ENCODE results near the gene WDR12. TPM values are rescaled to one million over a fixed set of nuclear protein-coding genes. Genes with fewer than 3 reads are reported as not detected.

Gene WDR12
- total and polyA plus RNA-seq, 7 donors, result 3.3 to 23.0 (median 16.4) TPM

GRCh38 chr2:202885190-202885589 is 26.3 kb downstream of the WDR12 start:
- WGBS, 2 donors, result 95 to 97% methylated on average over 7 of the region's 7 CpGs

GRCh38 chr2:202883987-202884675 is 27.3 kb downstream of the WDR12 start:
- no peaks in the 10 kb centered on the region for H3K4me1 ChIP-seq
- H3K27me3 ChIP-seq, result no peaks in the 10 kb centered on the region
- no peak for DNase-seq
- intact Hi-C loops (cut with DNase I), result no loop called here
- WGBS, 2 donors, result 80 to 89% methylated on average over 5 of the region's 5 CpGs
- H3K9me3 ChIP-seq, result no peaks in the 10 kb centered on the region
- H3K27ac ChIP-seq, result no peak overlapping the region
- no peak overlapping the region for H3K4me3 ChIP-seq
- TF ChIP-seq EP300 (IDR thresholded peaks at IDR 0.05), result no peak
- TF ChIP-seq POLR2AphosphoS5 (IDR thresholded peaks at IDR 0.05), result no peak
- TF ChIP-seq CTCF (IDR thresholded peaks at IDR 0.05), result no peak
- no peak for TF ChIP-seq POLR2A (IDR thresholded peaks at IDR 0.05)
- H3K36me3 ChIP-seq, result peaks cover 0 to 62% (median 9%) of the 10 kb centered on the region in 4 donors

More at GRCh38 chr2:202885190-202885589, 26.3 kb downstream of the WDR12 start:
- intact Hi-C loops (cut with DNase I), result no loop called here
- DNase-seq, result no peak
- TF ChIP-seq CTCF (IDR thresholded peaks at IDR 0.05) (no peak), POLR2A (IDR thresholded peaks at IDR 0.05) (no peak), EP300 (IDR thresholded peaks at IDR 0.05) (no peak), POLR2AphosphoS5 (IDR thresholded peaks at IDR 0.05) (no peak)
- Histone ChIP-seq H3K36me3 (peaks cover 0 to 63% (median 12%) of the 10 kb centered on the region in 4 donors), H3K4me3 (no peak overlapping the region), H3K9me3 (no peaks in the 10 kb centered on the region), H3K27me3 (no peaks in the 10 kb centered on the region), H3K27ac (no peak overlapping the region), H3K4me1 (no peaks in the 10 kb centered on the region)

- WGBS, 2 donors, result 87 to 97% methylated on average over 4 of the region's 4 CpGs
Observed at GRCh38 chr2:202881570-202881969, 29.9 kb downstream of the WDR12 start.

GRCh38 chr2:202877699-202878098 is 33.8 kb downstream of the WDR12 start:
- intact Hi-C loops (cut with DNase I), result no loop called here
- 97 to 99% methylated on average over 2 of the region's 2 CpGs for WGBS, 2 donors
- Histone ChIP-seq H3K27ac (no peak overlapping the region), H3K4me3 (no peak overlapping the region), H3K4me1 (no peaks in the 10 kb centered on the region), H3K9me3 (no peaks in the 10 kb centered on the region), H3K27me3 (no peaks in the 10 kb centered on the region), H3K36me3 (peaks cover 0 to 29% (median 2%) of the 10 kb centered on the region in 4 donors)
- TF ChIP-seq POLR2A (IDR thresholded peaks at IDR 0.05) (no peak), EP300 (IDR thresholded peaks at IDR 0.05) (no peak), CTCF (IDR thresholded peaks at IDR 0.05) (no peak), POLR2AphosphoS5 (IDR thresholded peaks at IDR 0.05) (no peak)
- DNase-seq, result no peak

More at GRCh38 chr2:202881570-202881969, 29.9 kb downstream of the WDR12 start:
- DNase-seq, result no peak
- no peaks in the 10 kb centered on the region for H3K9me3 ChIP-seq
- H3K27ac ChIP-seq, result no peak overlapping the region
- no peaks in the 10 kb centered on the region for H3K4me1 ChIP-seq
- intact Hi-C loops (cut with DNase I), result no loop called here
- H3K36me3 ChIP-seq, result peaks cover 0 to 50% (median 9%) of the 10 kb centered on the region in 4 donors
- H3K4me3 ChIP-seq, result no peak overlapping the region
- TF ChIP-seq POLR2AphosphoS5 (IDR thresholded peaks at IDR 0.05) (no peak), EP300 (IDR thresholded peaks at IDR 0.05) (no peak), POLR2A (IDR thresholded peaks at IDR 0.05) (no peak), CTCF (IDR thresholded peaks at IDR 0.05) (no peak)
- no peaks in the 10 kb centered on the region for H3K27me3 ChIP-seq
